Natural killer cell treated with Interleukin-12 subunit alpha and Interleukin-12 subunit beta and Interleukin-15 and Interleukin-18, amount 100 ng/mL, for 72 hours (primary cell): Measurements from ENCODE around the gene KRT80. TPM values are rescaled to one million over a fixed set of nuclear protein-coding genes. Genes with fewer than 3 reads are reported as not detected.
A peak's percentile ranks its signal among the peaks of the same experiment; 100 is the strongest.

Source experiments
- ATAC-seq, 2 donors: fragments of 150-1000 bp; cut with Tn5 transposase in 1 of 2; sonication (Bioruptor Pico), chemical (Tn5 transposase) in 1 of 2; 2 replicates each; pipeline ENCODE4 v1.10.0; 2021
- DNase-seq: peaks from one replicate; pipeline ENCODE4 v3.0.0; 2022; ENCODE audit warnings: low spot score
- H3K27ac Mint-ChIP-seq, 2 donors: 1 replicate in 1 of 2; 2 replicates in 1 of 2; pipeline ENCODE4 v1.8.0; 2022; ENCODE audit warnings: mixed read lengths in 2 of 2, mild to moderate bottlenecking in 1 of 2, moderate library complexity in 1 of 2
- H3K27me3 Mint-ChIP-seq, 2 donors: 1 replicate in 1 of 2; 2 replicates in 1 of 2; pipeline ENCODE4 v1.8.0; 2022; ENCODE audit warnings: mixed read lengths in 2 of 2
- H3K36me3 Mint-ChIP-seq: one replicate; pipeline ENCODE4 v1.8.0; 2022; ENCODE audit warnings: mixed read lengths
- H3K4me1 Mint-ChIP-seq, 2 donors: 1 replicate in 1 of 2; 2 replicates in 1 of 2; pipeline ENCODE4 v1.8.0; 2022; ENCODE audit warnings: low read depth in 2 of 2, mixed read lengths in 2 of 2, mild to moderate bottlenecking in 1 of 2
- H3K4me3 Mint-ChIP-seq: one replicate; pipeline ENCODE4 v1.8.0; 2022; ENCODE audit warnings: mixed read lengths
- H3K9me3 Mint-ChIP-seq: 2 replicates; pipeline ENCODE4 v1.8.0; 2022; ENCODE audit warnings: mixed read lengths
- total RNA-seq, 2 donors: library from RNA; stranded (reverse); gene quantifications; one replicate each; pipeline ENCODE4 v1.2.3, GENCODE V29; 2022

KRT80 gene
- total RNA-seq, 2 donors from 2014 or later, result not detected

DNA sequence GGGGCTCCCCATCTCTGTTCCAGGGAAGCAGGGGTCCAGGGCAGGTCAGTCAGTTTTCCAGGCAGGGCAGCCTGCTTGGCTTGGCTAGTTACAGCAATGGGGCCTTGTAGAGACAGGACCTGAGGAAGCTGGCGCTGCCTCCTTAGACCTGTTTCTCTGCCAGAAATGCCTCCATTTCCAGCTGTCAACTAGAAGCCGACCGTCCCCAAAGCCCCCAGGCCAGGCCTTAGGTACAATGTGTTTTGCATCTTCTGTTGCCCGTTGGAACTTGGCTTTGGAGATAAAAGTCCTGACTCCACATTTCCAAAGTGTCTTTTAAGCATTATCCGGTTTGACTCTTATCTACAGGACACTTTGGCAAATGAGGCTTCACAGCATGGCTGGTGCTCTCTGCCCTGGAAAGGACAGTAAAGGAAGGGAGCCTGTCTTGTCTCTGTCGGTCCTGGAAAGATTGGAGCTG, 42.6 kb downstream of the KRT80 start:
- Mint-ChIP-seq H3K4me3 (no peak overlapping the region), H3K27me3 (no peaks in the 10 kb centered on the region), H3K27ac (no peak overlapping the region), H3K9me3 (no peaks in the 10 kb centered on the region), H3K36me3 (no peaks in the 10 kb centered on the region), H3K4me1 (peaks cover 5 to 7% of the 10 kb centered on the region in 2 donors)
- DNase-seq (no peak), ATAC-seq (no peak)

DNA sequence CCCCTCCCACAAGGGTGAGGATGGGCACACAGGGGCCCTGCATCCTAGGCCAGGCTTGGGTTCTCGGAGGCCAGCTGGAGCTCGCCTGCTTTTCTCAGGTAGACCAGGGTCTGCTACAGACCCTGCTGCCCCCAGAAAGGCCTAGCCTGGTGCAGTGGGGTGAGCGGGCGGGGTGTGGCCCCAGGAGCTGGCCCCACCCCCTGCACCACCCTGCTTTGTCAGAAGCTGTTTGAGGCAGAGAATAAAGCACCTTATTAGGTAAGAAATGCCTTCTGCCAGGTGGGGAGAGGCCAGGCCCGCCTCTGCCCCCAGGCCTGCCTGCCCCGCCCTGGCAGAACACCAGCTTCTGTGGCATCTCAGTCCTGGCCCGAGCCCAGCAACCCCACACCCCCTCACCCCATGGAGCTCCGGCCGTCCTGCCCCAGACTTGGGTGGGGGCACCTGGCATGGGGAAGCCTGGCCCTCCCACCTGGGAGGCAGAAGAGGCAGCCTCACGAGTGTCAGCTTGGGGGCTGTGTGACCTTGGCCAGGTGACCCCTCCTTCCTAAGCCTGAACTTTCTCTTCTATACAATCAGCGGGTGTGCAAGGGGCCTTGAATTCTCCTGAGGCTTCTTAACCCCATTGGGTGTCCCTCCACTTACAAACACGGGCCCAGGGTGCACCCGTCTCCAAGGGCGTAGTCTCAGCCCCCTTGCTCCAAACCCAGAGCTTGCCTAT, 43.2 kb downstream of the KRT80 start:
- DNase-seq, result no peak
- Mint-ChIP-seq H3K36me3 (no peaks in the 10 kb centered on the region), H3K4me3 (no peak overlapping the region), H3K4me1 (peaks cover 5 to 7% of the 10 kb centered on the region in 2 donors), H3K27ac (no peak overlapping the region), H3K27me3 (no peaks in the 10 kb centered on the region), H3K9me3 (no peaks in the 10 kb centered on the region)
- no peak for ATAC-seq

DNA sequence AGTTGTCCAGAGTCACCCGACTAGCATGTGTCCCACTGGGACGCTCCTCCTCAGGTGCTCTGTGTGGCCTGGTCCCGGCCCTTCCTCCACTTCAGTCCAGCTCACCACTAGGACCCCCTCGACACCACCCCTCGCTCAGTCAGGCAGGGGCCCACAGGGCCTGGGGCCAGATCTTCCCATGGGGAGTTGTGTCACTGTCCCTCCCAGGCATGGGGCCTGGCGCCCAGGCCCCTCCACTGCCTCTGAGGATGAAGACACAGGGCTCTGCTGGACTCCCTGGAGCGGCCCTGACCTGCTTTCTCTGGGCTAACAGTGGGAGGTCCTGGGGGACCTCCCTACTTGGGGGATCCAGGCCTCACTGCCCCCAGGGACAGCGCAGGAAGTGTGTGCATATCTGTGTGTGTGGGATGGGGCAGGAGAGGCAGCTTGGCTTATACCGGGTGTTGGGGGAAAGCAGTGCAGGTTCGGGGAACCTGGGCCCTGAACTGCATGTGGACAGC, 43.8 kb downstream of the KRT80 start:
- Mint-ChIP-seq H3K4me1 (peaks cover 5 to 7% of the 10 kb centered on the region in 2 donors), H3K9me3 (no peaks in the 10 kb centered on the region), H3K36me3 (no peaks in the 10 kb centered on the region), H3K27me3 (no peaks in the 10 kb centered on the region), H3K4me3 (no peak overlapping the region), H3K27ac (no peak overlapping the region)
- DNase-seq (no peak), ATAC-seq (no peak)

DNA sequence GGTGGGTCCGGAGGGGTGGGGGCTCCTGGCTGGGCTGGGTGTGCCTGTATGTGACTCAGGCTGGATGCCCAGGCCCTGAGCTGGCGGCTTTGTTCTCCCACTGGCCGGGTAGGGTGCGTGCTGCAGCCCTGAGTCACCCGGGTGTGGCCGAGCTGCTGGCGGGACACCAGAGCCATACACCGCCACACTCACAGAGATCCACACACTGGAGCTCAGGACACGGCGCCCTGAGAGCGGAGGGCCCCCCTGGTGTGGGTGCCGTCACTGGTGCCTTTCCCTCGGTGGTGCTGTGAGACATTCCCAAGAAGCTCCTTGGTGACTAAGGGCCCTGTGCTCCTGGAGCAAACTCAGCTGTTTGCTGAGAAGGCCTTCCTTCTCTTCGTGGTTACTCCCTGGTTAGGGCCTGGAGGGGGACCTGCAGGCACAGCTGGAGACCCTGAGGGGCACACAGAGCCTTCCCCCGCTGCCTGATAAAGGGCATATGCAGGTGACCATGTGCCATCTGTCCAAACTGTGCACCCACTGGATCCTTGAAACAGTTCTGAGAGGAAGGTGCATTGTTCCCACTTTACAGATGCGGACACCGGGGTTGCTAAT, 44.3 kb downstream of the KRT80 start:
- Mint-ChIP-seq H3K4me3 (no peak overlapping the region), H3K27me3 (no peaks in the 10 kb centered on the region)

DNA sequence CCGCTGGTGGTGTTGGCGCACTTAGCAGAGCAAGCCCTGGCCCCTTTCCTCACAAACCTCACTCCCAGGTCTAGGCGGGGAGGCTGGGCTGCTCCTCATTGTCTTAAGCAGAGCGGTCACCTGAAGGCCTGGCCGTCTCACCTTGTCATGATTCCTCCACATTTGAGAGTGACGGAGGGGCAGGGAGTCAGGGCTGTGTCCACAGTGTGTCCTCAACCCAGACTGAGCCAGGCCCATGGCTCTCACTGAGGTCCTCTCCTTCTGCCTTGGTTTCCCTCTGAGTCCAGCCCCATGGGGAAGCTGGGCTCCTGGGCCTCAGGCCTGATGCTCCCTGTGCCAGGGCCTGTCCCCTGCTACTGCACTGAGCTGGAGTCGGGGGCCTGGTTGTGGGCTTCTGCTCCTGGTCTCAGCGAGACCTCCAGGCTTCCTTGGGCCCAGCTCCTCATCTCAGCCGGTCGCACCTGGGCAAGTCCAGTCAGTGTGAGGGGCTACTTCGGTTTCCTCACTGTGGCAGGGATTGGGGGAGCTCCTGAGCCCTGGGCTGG, 44.9 kb downstream of the KRT80 start:
- H3K9me3 Mint-ChIP-seq, result no peaks in the 10 kb centered on the region
- no peak overlapping the region for H3K4me3 Mint-ChIP-seq
- no peak overlapping the region for H3K27ac Mint-ChIP-seq
- H3K36me3 Mint-ChIP-seq, result no peaks in the 10 kb centered on the region
- H3K27me3 Mint-ChIP-seq, result no peaks in the 10 kb centered on the region
- ATAC-seq (peak in 1 of 2 donors; percentile 8), DNase-seq (no peak)
- H3K4me1 Mint-ChIP-seq, result peaks cover 5 to 7% of the 10 kb centered on the region in 2 donors

More for the DNA sequence above, 44.3 kb downstream of the KRT80 start:
- Mint-ChIP-seq H3K9me3 (no peaks in the 10 kb centered on the region), H3K27ac (no peak overlapping the region), H3K4me1 (peaks cover 5 to 7% of the 10 kb centered on the region in 2 donors), H3K36me3 (no peaks in the 10 kb centered on the region)
- no peak for DNase-seq
- no peak for ATAC-seq

DNA sequence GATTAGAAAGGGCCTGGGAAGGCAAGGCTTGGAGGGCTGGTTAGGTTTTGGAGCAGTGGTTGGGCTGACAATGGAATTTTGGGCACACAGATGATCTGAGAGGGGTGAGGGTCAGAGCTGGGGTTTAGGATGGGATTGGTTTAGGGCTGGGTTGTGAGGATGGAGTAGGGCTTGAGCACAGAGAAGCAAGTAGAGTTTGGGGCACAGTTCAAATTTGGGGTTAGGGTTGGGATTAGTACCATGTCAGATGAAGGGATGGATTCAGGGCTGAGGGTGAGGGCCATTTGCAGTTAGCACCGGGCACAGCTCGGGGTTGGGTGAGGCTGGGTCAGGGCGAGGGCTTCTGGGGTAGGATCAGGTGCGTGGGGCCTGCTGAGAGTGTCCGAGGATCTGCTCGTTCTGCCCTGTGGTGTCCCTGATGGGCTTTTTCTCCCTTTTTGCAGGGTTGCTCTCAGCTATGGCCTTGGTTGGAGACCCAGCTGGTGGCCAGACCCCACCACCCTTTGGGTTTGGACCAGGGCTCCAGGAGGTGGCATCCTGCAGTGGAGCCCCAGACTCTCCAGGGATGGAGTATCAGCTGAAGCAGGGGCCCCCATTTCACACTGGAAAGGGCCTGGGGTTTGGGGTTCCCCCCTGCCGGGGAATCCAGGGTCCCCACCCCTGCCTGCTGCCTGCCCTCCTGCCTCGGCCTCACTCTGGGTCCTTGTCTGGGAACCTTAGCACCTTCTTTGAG, 45.6 kb downstream of the KRT80 start:
- H3K9me3 Mint-ChIP-seq, result no peaks in the 10 kb centered on the region
- peaks cover 0 to 1% of the 10 kb centered on the region in 2 donors for H3K4me1 Mint-ChIP-seq
- H3K36me3 Mint-ChIP-seq, result no peaks in the 10 kb centered on the region
- ATAC-seq, result no peak
- no peaks in the 10 kb centered on the region for H3K27me3 Mint-ChIP-seq
- DNase-seq, result no peak
- no peak overlapping the region for H3K27ac Mint-ChIP-seq
- no peak overlapping the region for H3K4me3 Mint-ChIP-seq

DNA sequence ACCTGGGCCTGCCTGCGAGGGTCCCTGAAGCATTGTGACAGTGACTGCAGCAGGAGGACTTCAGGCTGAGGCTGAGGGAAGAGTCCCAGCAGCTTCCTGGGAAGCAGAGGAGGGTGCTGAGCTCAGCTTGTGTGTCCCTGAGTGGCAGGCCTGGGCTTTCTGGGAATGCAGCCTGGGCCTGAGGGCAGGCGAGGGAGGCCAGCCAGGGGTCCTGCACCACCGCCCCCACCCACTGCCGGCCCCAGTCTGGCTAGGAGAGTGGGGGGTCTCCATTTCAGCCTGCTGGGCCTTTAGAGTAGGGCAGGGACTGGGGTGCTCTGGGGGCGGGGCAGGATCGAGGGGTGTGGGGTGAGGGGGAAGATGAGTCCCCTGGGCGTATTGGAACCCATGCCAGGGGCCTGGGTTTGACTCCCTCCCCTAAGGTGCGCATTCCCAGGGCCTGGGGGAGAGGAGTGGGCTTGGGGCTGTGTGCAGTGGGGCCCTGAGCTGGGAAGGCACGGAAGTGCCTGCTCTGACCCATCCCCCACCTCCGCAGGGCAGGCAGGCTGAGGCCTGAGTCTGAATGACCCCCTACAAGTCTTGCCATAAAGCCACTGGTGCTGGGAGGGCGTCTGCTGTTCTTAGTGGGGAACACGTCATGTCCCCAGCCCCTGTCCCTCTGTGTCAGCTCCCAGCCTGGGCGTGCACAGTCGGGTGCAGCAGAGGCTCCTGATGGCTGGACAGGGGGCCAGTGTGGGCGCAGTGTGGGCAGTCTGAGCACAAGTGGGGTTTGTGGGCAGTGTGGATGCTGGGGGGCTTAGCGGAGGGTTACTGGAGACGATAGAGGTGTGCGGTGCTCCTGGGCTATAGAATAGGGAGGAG, 46.4 kb downstream of the KRT80 start:
- H3K27ac Mint-ChIP-seq, result no peak overlapping the region

DNA sequence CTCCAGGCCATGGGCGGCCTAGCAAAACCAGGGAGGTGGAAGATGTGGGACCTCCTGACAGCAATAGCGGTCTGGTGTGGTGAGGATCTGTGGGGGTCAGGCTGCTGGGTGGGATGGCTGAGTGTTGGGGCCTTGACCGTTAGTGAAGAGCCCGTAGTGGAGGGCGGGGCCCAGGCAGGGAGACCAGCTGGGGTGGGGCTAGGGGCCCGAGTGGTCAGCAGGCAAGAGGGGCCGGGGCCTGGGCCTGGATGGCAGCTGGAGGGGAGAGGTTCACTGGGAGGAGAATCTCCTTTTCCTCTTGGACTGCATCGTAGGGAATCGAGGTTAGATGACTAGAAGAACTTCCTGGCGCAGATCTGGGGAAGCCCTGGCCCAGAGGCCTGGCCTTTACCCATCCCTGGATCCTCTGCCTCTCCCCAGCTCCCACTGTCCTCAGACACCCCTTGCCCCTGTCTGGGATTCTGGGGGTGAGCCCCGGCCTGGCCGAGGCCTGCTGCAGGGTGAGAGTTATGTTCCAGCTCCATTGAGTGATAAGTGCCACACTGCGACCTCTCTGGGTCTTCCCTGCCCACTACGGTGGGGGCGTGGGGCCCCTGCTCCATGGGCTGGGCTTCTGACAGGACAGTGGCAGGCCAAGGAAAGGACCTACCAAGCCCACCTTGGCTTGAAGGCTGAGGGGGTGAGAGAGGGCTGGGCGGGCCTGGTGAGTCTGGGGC, 47.1 kb downstream of the KRT80 start:
- no peak overlapping the region for H3K4me3 Mint-ChIP-seq

More for the DNA sequence above, 46.4 kb downstream of the KRT80 start:
- Mint-ChIP-seq H3K27me3 (no peaks in the 10 kb centered on the region), H3K9me3 (no peaks in the 10 kb centered on the region), H3K4me1 (no peaks in the 10 kb centered on the region), H3K36me3 (no peaks in the 10 kb centered on the region), H3K4me3 (no peak overlapping the region)
- ATAC-seq (no peak), DNase-seq (no peak)

DNA sequence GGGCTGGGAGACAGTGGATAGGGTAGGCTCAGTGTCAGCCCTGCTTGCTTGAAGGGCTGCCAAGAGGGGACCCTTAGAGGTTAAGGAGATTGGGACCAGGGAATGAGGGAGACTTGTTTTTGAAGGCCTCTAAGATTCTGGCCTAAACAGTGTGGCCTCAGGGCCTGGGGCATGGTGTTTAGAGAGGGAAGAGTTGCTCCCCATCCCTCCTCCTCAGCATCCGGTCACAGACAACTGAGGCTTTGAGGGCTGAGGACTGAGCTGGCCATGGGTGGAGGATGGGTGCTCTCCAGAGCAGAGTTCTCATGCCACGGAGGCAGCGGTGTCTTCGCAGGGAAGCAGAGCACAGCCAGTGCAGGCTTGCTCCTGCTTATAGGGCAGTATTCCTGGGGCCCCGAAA, 49.4 kb downstream of the KRT80 start:
- H3K9me3 Mint-ChIP-seq, result no peaks in the 10 kb centered on the region
- H3K4me1 Mint-ChIP-seq, result no peaks in the 10 kb centered on the region
- H3K27ac Mint-ChIP-seq, result no peak overlapping the region
- peaks cover 0 to 5% of the 10 kb centered on the region in 2 donors for H3K27me3 Mint-ChIP-seq
- ATAC-seq (no peak), DNase-seq (no peak)
- H3K4me3 Mint-ChIP-seq, result no peak overlapping the region
- no peaks in the 10 kb centered on the region for H3K36me3 Mint-ChIP-seq

More for the DNA sequence above, 47.1 kb downstream of the KRT80 start:
- no peak for DNase-seq
- no peak overlapping the region for H3K27ac Mint-ChIP-seq
- H3K9me3 Mint-ChIP-seq, result no peaks in the 10 kb centered on the region
- ATAC-seq, result no peak
- no peaks in the 10 kb centered on the region for H3K27me3 Mint-ChIP-seq
- no peaks in the 10 kb centered on the region for H3K36me3 Mint-ChIP-seq
- H3K4me1 Mint-ChIP-seq, result no peaks in the 10 kb centered on the region

DNA sequence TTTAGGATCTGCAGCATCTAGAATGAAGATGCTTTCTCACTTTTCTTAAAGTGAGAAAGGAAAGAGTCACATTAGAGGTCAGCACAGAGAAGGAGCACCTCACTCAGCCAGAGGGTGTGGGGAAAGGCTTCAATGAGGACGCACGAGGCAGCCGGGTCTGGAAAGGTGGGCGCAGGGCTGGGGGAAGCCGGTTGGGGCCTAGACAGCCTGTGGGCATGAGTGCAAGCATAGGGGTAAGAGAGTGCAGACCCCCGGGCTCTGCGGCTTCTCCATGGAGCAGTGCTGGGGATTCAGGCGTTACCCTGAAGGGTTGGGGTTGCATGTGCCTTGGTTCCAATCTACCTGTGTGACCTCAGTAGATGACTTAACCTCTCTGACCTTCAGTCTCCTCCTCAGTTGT, 49.9 kb downstream of the KRT80 start:
- no peaks in the 10 kb centered on the region for H3K4me1 Mint-ChIP-seq
- no peaks in the 10 kb centered on the region for H3K36me3 Mint-ChIP-seq
- no peak overlapping the region for H3K4me3 Mint-ChIP-seq
- ATAC-seq, result no peak
- no peak for DNase-seq
- H3K27me3 Mint-ChIP-seq, result peaks cover 0 to 6% of the 10 kb centered on the region in 2 donors
- H3K27ac Mint-ChIP-seq, result no peak overlapping the region
- no peaks in the 10 kb centered on the region for H3K9me3 Mint-ChIP-seq

DNA sequence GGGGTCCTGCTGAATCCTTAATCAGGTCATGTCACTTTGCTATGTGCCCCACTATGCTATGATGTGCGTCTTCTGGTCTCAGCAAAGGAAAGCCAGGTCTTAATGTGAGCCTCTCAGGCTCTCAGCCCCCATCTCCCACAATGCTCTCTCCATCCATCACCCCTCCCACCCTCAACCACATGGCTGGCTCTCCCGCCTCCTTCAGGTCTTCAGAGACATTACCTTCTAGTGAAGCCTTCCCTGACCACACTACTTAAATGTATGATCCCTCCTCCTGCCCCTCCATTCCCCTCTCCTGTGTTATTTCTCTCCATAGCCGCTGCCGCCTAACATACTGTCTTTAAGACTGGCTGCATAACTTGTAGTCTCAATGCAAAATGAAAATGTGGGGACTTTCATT, 50.5 kb downstream of the KRT80 start:
- DNase-seq (no peak), ATAC-seq (no peak)
- Mint-ChIP-seq H3K27me3 (peaks cover 4 to 7% of the 10 kb centered on the region in 2 donors), H3K4me3 (no peak overlapping the region), H3K36me3 (no peaks in the 10 kb centered on the region), H3K27ac (no peak overlapping the region), H3K9me3 (no peaks in the 10 kb centered on the region), H3K4me1 (no peaks in the 10 kb centered on the region)

DNA sequence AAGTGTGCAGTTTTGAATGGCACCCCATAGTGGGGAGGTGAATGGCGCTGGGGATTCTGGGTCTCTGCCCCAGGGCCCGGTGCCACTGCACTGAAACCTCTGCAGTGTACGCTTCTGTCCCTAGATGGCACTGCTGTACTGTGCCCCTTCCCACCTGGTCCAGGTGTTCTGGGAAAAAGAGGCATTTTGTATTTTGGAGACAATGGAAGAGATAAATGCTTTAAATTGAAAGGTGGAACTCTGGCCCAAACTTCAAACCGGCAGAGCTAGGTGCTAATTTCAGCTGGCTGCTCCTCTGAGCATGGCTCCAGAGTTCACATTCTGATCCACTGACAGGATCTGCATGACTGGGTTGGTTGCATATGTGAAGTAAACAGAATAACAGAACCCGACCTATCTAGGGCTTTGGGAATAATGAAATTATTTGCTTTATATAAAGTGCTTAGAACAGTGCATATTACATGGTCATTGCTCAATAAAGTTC, 52.2 kb downstream of the KRT80 start:
- no peak overlapping the region for H3K4me3 Mint-ChIP-seq
- DNase-seq (no peak), ATAC-seq (no peak)
- H3K36me3 Mint-ChIP-seq, result no peaks in the 10 kb centered on the region
- H3K27ac Mint-ChIP-seq, result no peak overlapping the region
- no peaks in the 10 kb centered on the region for H3K4me1 Mint-ChIP-seq
- H3K27me3 Mint-ChIP-seq, result peaks cover 8 to 10% of the 10 kb centered on the region in 2 donors
- H3K9me3 Mint-ChIP-seq, result no peaks in the 10 kb centered on the region
